SW480 (cell line): Measurements from ENCODE around the gene SEL1L2.

Experiments
- DNase-seq: peaks from one replicate; pipeline ENCODE4 v3.0.0-alpha.2; 2016; ENCODE audit warnings: low spot score

The SEL1L2 gene

GRCh38 chr20:13863244-13863643, 127.2 kb downstream of the SEL1L2 start:
- no peak for DNase-seq

- no peak for DNase-seq
Observed at GRCh38 chr20:13862245-13862644, 128.2 kb downstream of the SEL1L2 start.

- no peak for DNase-seq
Observed at GRCh38 chr20:13858871-13859270, 131.5 kb downstream of the SEL1L2 start.

GRCh38 chr20:13858439-13858838, 132.0 kb downstream of the SEL1L2 start:
- DNase-seq: no peak

GRCh38 chr20:13857961-13858360, 132.5 kb downstream of the SEL1L2 start:
- no peak for DNase-seq

- DNase-seq: no peak
Observed at GRCh38 chr20:13857304-13857703, 133.1 kb downstream of the SEL1L2 start.

- no peak for DNase-seq
Observed at GRCh38 chr20:13856354-13856753, 134.1 kb downstream of the SEL1L2 start.

GRCh38 chr20:13855613-13856012, 134.8 kb downstream of the SEL1L2 start:
- DNase-seq: no peak

GRCh38 chr20:13852306-13852705, 138.1 kb downstream of the SEL1L2 start:
- no peak for DNase-seq

GRCh38 chr20:13851279-13851678, 139.1 kb downstream of the SEL1L2 start:
- DNase-seq: no peak

GRCh38 chr20:13844296-13844695, 146.1 kb downstream of the SEL1L2 start:
- no peak for DNase-seq

- no peak for DNase-seq
Observed at GRCh38 chr20:13841206-13841605, 149.2 kb downstream of the SEL1L2 start.

- no peak for DNase-seq
Observed at GRCh38 chr20:13840093-13840465, 150.3 kb downstream of the SEL1L2 start.

- peak; percentile 82 for DNase-seq
Observed at GRCh38 chr20:13839421-13840092, 150.9 kb downstream of the SEL1L2 start.

GRCh38 chr20:13838664-13839063, 151.8 kb downstream of the SEL1L2 start:
- no peak for DNase-seq

GRCh38 chr20:13831476-13831875, 158.9 kb downstream of the SEL1L2 start:
- DNase-seq: no peak

- DNase-seq: no peak
Observed at GRCh38 chr20:13825465-13825864, 164.9 kb downstream of the SEL1L2 start.

GRCh38 chr20:13824459-13824858, 166.0 kb downstream of the SEL1L2 start:
- DNase-seq: no peak

GRCh38 chr20:13822459-13822858, 168.0 kb downstream of the SEL1L2 start:
- no peak for DNase-seq

GRCh38 chr20:13821876-13822275, 168.5 kb downstream of the SEL1L2 start:
- no peak for DNase-seq

- peak; percentile 78 for DNase-seq
Observed at GRCh38 chr20:13819885-13820645, 170.3 kb downstream of the SEL1L2 start.

- no peak for DNase-seq
Observed at GRCh38 chr20:13817342-13817741, 173.1 kb downstream of the SEL1L2 start.

GRCh38 chr20:13816757-13817156, 173.7 kb downstream of the SEL1L2 start:
- DNase-seq: no peak

GRCh38 chr20:13814672-13815071, 175.7 kb downstream of the SEL1L2 start:
- no peak for DNase-seq
